DOHH2 (cell line): ENCODE measurements around the gene TVP23C.

Experiments
- H3F3A ChIP-seq: fragments of 200-600 bp; sonication (generic), shearing (Covaris generic); 2 replicates; pipeline ENCODE4 v1.6.0; 2016; ENCODE audit warnings: antibody characterized with exemption, mild to moderate bottlenecking; ENCODE audit not compliant: control insufficient read depth, insufficient read depth
- H3K27ac ChIP-seq: fragments of 200-600 bp; sonication (generic); 2 replicates; pipeline ENCODE4 v1.5.1; 2014; ENCODE audit warnings: low read depth, mild to moderate bottlenecking, low read length, moderate library complexity
- H3K27me3 ChIP-seq: fragments of 200-600 bp; sonication (generic); 2 replicates; pipeline ENCODE4 v1.6.1; 2014; ENCODE audit warnings: mild to moderate bottlenecking, low read length, mixed read lengths; ENCODE audit not compliant: control insufficient read depth
- H3K36me3 ChIP-seq: fragments of 200-600 bp; sonication (generic); 2 replicates; pipeline ENCODE4 v1.6.1; 2014; ENCODE audit warnings: mild to moderate bottlenecking, low read length, moderate library complexity, mixed read lengths; ENCODE audit not compliant: control insufficient read depth
- H3K4me1 ChIP-seq: fragments of 200-600 bp; sonication (generic); 2 replicates; pipeline ENCODE4 v1.6.1; 2014; ENCODE audit warnings: mild to moderate bottlenecking, low read length, mixed read lengths; ENCODE audit not compliant: control insufficient read depth
- H3K4me2 ChIP-seq: fragments of 200-600 bp; sonication (generic); 2 replicates; pipeline ENCODE4 v1.6.0; 2014; ENCODE audit warnings: mild to moderate bottlenecking, low read length, moderate library complexity
- H3K4me3 ChIP-seq: fragments of 200-600 bp; sonication (generic); 2 replicates; pipeline ENCODE4 v1.5.1; 2014; ENCODE audit warnings: mild to moderate bottlenecking, low read length, mixed read lengths
- H3K79me2 ChIP-seq: fragments of 200-600 bp; sonication (generic); 2 replicates; pipeline ENCODE4 v1.6.1; 2014; ENCODE audit warnings: mild to moderate bottlenecking, low read length, mixed read lengths; ENCODE audit not compliant: control insufficient read depth
- H3K9me2 ChIP-seq: fragments of 200-600 bp; sonication (generic); replicated peaks from 2 replicates; pipeline ENCODE4 v1.6.1; 2014; ENCODE audit warnings: mild to moderate bottlenecking, low read length, mixed read lengths; ENCODE audit not compliant: control insufficient read depth
- H3K9me3 ChIP-seq: fragments of 200-600 bp; sonication (generic); 2 replicates; pipeline ENCODE4 v1.6.1; 2014; ENCODE audit warnings: antibody characterized with exemption, low read length, mixed read lengths; ENCODE audit not compliant: control insufficient read depth, insufficient read depth
- H4K20me1 ChIP-seq: fragments of 200-600 bp; sonication (generic); 2 replicates; pipeline ENCODE4 v1.6.0; 2014; ENCODE audit warnings: low read depth, mild to moderate bottlenecking, antibody characterized with exemption, low read length, moderate library complexity; ENCODE audit not compliant: control insufficient read depth, insufficient read depth
- EZH2phosphoT487 ChIP-seq: fragments of 200-600 bp; sonication (generic); IDR thresholded peaks from 2 replicates; pipeline ENCODE4 v1.6.1; 2017; ENCODE audit warnings: borderline replicate concordance, mild to moderate bottlenecking, antibody characterized with exemption, low read length, moderate library complexity, mixed read lengths
- TF ChIP-seq, protein P1 (sequence below): fragments of 200-600 bp; sonication (generic); IDR thresholded peaks from one replicate; pipeline ENCODE4 v1.5.1; 2014; ENCODE audit warnings: antibody characterized with exemption, mild to moderate bottlenecking, low read depth, low read length; ENCODE audit not compliant: poor library complexity, severe bottlenecking

Gene TVP23C

DNA sequence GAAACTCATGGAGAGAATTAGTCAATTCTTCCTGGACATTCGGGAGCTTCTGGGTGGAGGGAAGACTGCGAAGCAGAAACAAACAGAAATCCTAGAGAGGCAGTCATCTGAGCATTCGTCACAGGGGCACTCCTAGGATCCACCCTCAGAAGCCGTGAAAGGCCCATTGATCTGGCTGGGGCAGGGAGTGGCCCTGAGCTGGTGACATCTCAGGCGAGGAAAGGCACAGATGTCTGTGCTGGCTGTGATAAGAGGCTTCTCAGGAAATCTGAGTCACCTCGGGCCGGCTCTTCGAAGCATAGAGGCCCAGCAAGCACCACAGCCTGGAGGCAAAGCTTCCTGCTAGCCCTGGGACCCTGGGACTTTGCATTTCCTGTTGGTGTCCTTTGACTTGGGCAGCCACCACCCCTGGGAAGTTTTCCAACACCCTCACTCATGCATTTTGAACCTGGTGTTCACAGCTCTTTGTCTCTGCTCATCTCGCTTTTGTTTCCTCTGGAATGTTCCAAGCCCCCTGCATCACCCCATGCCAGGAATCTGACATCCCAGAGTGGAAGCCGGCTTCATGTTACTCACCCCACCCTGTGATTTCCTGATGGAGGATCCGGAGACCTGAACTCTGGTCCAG is 72.5 kb downstream of the TVP23C start:
- H3K9me3 ChIP-seq: no peaks in the 10 kb centered on the region
- no peak overlapping the region for H3K27ac ChIP-seq
- no peak overlapping the region for H3K4me2 ChIP-seq
- no peaks in the 10 kb centered on the region for H3K9me2 ChIP-seq
- TF ChIP-seq, protein P1, sequence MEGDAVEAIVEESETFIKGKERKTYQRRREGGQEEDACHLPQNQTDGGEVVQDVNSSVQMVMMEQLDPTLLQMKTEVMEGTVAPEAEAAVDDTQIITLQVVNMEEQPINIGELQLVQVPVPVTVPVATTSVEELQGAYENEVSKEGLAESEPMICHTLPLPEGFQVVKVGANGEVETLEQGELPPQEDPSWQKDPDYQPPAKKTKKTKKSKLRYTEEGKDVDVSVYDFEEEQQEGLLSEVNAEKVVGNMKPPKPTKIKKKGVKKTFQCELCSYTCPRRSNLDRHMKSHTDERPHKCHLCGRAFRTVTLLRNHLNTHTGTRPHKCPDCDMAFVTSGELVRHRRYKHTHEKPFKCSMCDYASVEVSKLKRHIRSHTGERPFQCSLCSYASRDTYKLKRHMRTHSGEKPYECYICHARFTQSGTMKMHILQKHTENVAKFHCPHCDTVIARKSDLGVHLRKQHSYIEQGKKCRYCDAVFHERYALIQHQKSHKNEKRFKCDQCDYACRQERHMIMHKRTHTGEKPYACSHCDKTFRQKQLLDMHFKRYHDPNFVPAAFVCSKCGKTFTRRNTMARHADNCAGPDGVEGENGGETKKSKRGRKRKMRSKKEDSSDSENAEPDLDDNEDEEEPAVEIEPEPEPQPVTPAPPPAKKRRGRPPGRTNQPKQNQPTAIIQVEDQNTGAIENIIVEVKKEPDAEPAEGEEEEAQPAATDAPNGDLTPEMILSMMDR: no peak
- TF ChIP-seq EZH2phosphoT487: no peak
- no peaks in the 10 kb centered on the region for H3K36me3 ChIP-seq
- no peak overlapping the region for H3K4me3 ChIP-seq
- H3K79me2 ChIP-seq: no peaks in the 10 kb centered on the region
- H3F3A ChIP-seq: no peaks in the 10 kb centered on the region
- H4K20me1 ChIP-seq: no peaks in the 10 kb centered on the region
- no peaks in the 10 kb centered on the region for H3K4me1 ChIP-seq
- H3K27me3 ChIP-seq: no peaks in the 10 kb centered on the region

GRCh38 chr17:15488557-15488956 is 74.7 kb downstream of the TVP23C start:
- H3F3A ChIP-seq: no peaks in the 10 kb centered on the region
- H3K4me3 ChIP-seq: no peak overlapping the region
- no peak for TF ChIP-seq EZH2phosphoT487
- TF ChIP-seq, protein P1: no peak
- H3K79me2 ChIP-seq: no peaks in the 10 kb centered on the region
- no peaks in the 10 kb centered on the region for H3K27me3 ChIP-seq
- no peaks in the 10 kb centered on the region for H3K9me2 ChIP-seq
- H3K27ac ChIP-seq: no peak overlapping the region
- no peaks in the 10 kb centered on the region for H4K20me1 ChIP-seq
- no peaks in the 10 kb centered on the region for H3K4me1 ChIP-seq
- H3K36me3 ChIP-seq: no peaks in the 10 kb centered on the region
- no peak overlapping the region for H3K4me2 ChIP-seq
- H3K9me3 ChIP-seq: no peaks in the 10 kb centered on the region

DNA sequence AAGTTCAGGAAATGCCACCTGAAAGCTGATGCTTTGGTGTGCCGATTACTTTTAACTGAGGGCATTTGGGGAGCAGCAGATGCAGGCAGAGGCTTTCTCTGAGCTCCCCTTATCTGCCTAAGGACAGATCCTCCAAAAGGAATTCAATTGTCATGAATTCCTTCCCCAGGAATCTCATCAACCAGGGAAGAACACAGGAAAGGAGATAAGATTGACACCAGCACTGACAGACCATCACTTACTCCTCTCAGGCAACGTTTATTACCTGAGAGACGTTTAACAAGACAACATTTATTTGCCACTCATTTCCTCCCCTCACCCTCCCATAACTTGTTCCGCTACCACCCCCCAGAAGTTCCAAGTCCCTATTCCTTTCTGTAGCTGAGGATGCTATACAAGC is 78.2 kb downstream of the TVP23C start:
- Histone ChIP-seq H3K27me3 (no peaks in the 10 kb centered on the region), H3K9me2 (no peaks in the 10 kb centered on the region), H3K4me1 (no peaks in the 10 kb centered on the region), H3K4me2 (no peak overlapping the region), H3K27ac (no peak overlapping the region), H3K4me3 (no peak overlapping the region), H4K20me1 (no peaks in the 10 kb centered on the region), H3K36me3 (no peaks in the 10 kb centered on the region), H3K79me2 (no peaks in the 10 kb centered on the region), H3K9me3 (no peaks in the 10 kb centered on the region), H3F3A (no peaks in the 10 kb centered on the region)
- TF ChIP-seq, protein P1: no peak
- TF ChIP-seq EZH2phosphoT487: no peak
